ENCODE measurements around the gene CREBBP. TPM values are rescaled to one million over a fixed set of nuclear protein-coding genes. Genes with fewer than 3 reads are reported as not detected.

Gene CREBBP
- total and polyA plus RNA-seq, 2 experiments from 2014 or later, result 36.9 to 54.8 TPM

DNA sequence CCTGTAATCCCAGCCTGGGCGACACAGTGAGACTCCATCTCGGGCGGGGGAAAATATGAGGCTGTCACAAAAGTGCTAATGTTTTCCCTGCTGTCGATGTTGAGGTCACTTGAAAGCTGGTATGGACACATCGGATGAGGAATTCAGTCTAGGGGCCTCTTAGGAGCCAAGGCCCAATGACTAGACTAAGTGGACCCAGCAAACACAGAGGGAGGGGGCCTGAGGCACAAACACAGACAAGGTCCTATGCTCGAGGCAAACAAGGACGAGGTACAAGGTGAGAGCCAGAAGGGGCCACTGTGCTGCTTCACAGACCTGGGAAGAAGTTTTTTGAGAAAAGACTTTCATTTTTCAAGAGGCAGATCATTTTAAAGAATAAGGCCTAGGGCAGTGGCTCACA is 178.4 kb downstream of the CREBBP start:
- TF ChIP-seq JUNB (IDR thresholded peaks at IDR 0.05; ENCODE audit: unreplicated experiment) (no peak), ZNF331 (CRISPR knock-in tag; IDR thresholded peaks at IDR 0.05; ENCODE audit: low read depth) (no peak), POLR2AphosphoS5 (IDR thresholded peaks at IDR 0.05; ENCODE audit: low read depth) (no peak), ZNF114 (CRISPR knock-in tag; IDR thresholded peaks at IDR 0.05) (no peak), STAT1 (IDR thresholded peaks at IDR 0.05; ENCODE audit: unreplicated experiment) (no peak), CREB1 (CRISPR knock-in tag; IDR thresholded peaks at IDR 0.05; ENCODE audit: low read depth) (no peak)
- Histone ChIP-seq H2AFZ (no peak overlapping the region), H4K20me1 (replicated peaks; ENCODE audit: insufficient read depth) (peaks cover 34% of the 10 kb centered on the region), H3K36me3 (ENCODE audit: insufficient read depth) (peaks cover 4% of the 10 kb centered on the region; the same call in 1 of the 2 replicates), H3K4me2 (no peak overlapping the region), H3K9me2 (ENCODE audit: insufficient read depth) (no peaks in the 10 kb centered on the region), H3K4me1 (ENCODE audit: insufficient read depth) (no peaks in the 10 kb centered on the region), H3K79me2 (replicated peaks; ENCODE audit: insufficient read depth) (peaks cover 98% of the 10 kb centered on the region), H3K27ac (ENCODE audit: low read depth) (no peak overlapping the region), H3F3A (replicated peaks; ENCODE audit: low read depth) (no peaks in the 10 kb centered on the region), H3K27me3 (ENCODE audit: insufficient read depth) (no peaks in the 10 kb centered on the region), H3K4me3 (no peak overlapping the region)
- Mint-ChIP-seq H3K36me3 (ENCODE audit: low read depth) (peaks cover 24% of the 10 kb centered on the region; the same call in 2 of the 3 replicates), H3K27ac (no peak overlapping the region), H3K27me3 (ENCODE audit: insufficient read depth, low read depth, poor library complexity) (peaks cover 8% of the 10 kb centered on the region), H3K9me3 (no peaks in the 10 kb centered on the region), H3K4me3 (no peak overlapping the region), H3K4me1 (no peaks in the 10 kb centered on the region; the same call in 2 of the 3 replicates)
- no peak for DNase-seq (ENCODE audit: low spot score)
- no peak for ATAC-seq

DNA sequence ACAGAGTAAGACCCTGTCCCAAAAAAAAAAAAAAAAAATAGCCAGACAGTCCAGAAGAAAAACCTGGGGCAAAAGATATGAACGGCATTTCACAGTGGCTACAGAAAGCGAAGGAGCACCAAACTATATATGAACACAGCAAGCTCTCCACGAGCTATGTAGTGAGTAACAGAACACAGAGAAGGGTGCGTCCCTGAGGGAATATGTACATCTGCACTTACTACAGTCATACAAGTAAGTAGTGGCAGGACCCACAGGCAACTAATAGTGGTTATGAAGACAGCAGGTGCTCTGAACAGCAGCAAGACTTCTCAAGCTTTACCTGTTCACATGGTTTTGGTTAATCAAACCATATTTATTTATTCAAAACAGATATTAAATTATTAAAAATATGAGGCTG is 179.0 kb downstream of the CREBBP start:
- Histone ChIP-seq H2AFZ (no peak overlapping the region), H3K27me3 (ENCODE audit: insufficient read depth) (no peaks in the 10 kb centered on the region), H3K4me1 (ENCODE audit: insufficient read depth) (no peaks in the 10 kb centered on the region), H3F3A (replicated peaks; ENCODE audit: low read depth) (no peaks in the 10 kb centered on the region), H4K20me1 (replicated peaks; ENCODE audit: insufficient read depth) (peaks cover 37% of the 10 kb centered on the region), H3K4me2 (no peak overlapping the region), H3K4me3 (no peak overlapping the region), H3K79me2 (replicated peaks; ENCODE audit: insufficient read depth) (peaks cover 98% of the 10 kb centered on the region), H3K27ac (ENCODE audit: low read depth) (no peak overlapping the region), H3K9me2 (ENCODE audit: insufficient read depth) (no peaks in the 10 kb centered on the region), H3K36me3 (ENCODE audit: insufficient read depth) (no peaks in the 10 kb centered on the region; the same call in 1 of the 2 replicates)
- ATAC-seq (no peak), DNase-seq (ENCODE audit: low spot score) (no peak)
- Mint-ChIP-seq H3K4me3 (no peak overlapping the region), H3K27ac (no peak overlapping the region), H3K27me3 (ENCODE audit: insufficient read depth, low read depth, poor library complexity) (peaks cover 8% of the 10 kb centered on the region), H3K4me1 (no peaks in the 10 kb centered on the region; the same call in 2 of the 3 replicates), H3K9me3 (no peaks in the 10 kb centered on the region), H3K36me3 (ENCODE audit: low read depth) (peaks cover 23% of the 10 kb centered on the region; the same call in 2 of the 3 replicates)
- TF ChIP-seq ZNF331 (CRISPR knock-in tag; IDR thresholded peaks at IDR 0.05; ENCODE audit: low read depth), result no peak

DNA sequence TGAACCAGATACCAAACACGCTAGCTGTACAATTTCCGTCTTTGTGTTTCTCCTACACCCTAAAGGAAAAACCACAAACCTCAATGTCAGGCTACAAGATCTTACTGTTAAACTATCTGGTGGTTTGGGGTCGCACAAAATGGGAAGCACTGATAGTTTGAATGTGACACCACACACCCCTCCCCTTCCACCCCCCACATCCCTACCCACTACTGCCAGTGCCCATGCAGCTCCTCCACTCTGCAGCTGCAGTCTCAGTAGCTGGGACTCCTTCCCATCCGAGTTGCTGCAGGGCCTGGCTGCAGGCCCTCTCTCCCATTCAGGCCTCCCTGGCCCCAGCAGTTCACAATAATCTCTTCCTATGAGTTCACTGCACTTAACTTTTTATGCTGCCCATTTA is 181.6 kb downstream of the CREBBP start:
- no peak overlapping the region for H3K4me3 Mint-ChIP-seq
- peaks cover 100% of the 10 kb centered on the region for H3K79me2 ChIP-seq (replicated peaks; ENCODE audit: insufficient read depth)
- H3K27me3 ChIP-seq (ENCODE audit: insufficient read depth), result no peaks in the 10 kb centered on the region
- H3K9me3 Mint-ChIP-seq, result no peaks in the 10 kb centered on the region
- DNase-seq (ENCODE audit: low spot score), result no peak
- H3K4me2 ChIP-seq, result no peak overlapping the region
- H3K27me3 Mint-ChIP-seq (ENCODE audit: insufficient read depth, low read depth, poor library complexity), result peaks cover 6% of the 10 kb centered on the region
- H3K27ac ChIP-seq (ENCODE audit: low read depth), result no peak overlapping the region
- no peaks in the 10 kb centered on the region for H3K9me2 ChIP-seq (ENCODE audit: insufficient read depth)
- no peak overlapping the region for H3K27ac Mint-ChIP-seq
- H4K20me1 ChIP-seq (replicated peaks; ENCODE audit: insufficient read depth), result peaks cover 30% of the 10 kb centered on the region
- no peak overlapping the region for H2AFZ ChIP-seq
- TF ChIP-seq NANOG (IDR thresholded peaks at IDR 0.05; ENCODE audit: borderline replicate concordance) (no peak), CREB1 (CRISPR knock-in tag; IDR thresholded peaks at IDR 0.05; ENCODE audit: low read depth) (no peak), STAT1 (IDR thresholded peaks at IDR 0.05; ENCODE audit: unreplicated experiment) (no peak), EZH2phosphoT487 (IDR thresholded peaks at IDR 0.05; ENCODE audit: unreplicated experiment) (no peak), POLR2AphosphoS5 (IDR thresholded peaks at IDR 0.05; ENCODE audit: low read depth) (no peak), ZNF331 (CRISPR knock-in tag; IDR thresholded peaks at IDR 0.05; ENCODE audit: low read depth) (no peak), JUNB (IDR thresholded peaks at IDR 0.05; ENCODE audit: unreplicated experiment) (no peak), ZNF114 (CRISPR knock-in tag; IDR thresholded peaks at IDR 0.05) (no peak)
- TF ChIP-seq, protein P1, sequence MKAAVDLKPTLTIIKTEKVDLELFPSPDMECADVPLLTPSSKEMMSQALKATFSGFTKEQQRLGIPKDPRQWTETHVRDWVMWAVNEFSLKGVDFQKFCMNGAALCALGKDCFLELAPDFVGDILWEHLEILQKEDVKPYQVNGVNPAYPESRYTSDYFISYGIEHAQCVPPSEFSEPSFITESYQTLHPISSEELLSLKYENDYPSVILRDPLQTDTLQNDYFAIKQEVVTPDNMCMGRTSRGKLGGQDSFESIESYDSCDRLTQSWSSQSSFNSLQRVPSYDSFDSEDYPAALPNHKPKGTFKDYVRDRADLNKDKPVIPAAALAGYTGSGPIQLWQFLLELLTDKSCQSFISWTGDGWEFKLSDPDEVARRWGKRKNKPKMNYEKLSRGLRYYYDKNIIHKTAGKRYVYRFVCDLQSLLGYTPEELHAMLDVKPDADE (IDR thresholded peaks at IDR 0.05), result no peak
- TF ChIP-seq, protein P2, sequence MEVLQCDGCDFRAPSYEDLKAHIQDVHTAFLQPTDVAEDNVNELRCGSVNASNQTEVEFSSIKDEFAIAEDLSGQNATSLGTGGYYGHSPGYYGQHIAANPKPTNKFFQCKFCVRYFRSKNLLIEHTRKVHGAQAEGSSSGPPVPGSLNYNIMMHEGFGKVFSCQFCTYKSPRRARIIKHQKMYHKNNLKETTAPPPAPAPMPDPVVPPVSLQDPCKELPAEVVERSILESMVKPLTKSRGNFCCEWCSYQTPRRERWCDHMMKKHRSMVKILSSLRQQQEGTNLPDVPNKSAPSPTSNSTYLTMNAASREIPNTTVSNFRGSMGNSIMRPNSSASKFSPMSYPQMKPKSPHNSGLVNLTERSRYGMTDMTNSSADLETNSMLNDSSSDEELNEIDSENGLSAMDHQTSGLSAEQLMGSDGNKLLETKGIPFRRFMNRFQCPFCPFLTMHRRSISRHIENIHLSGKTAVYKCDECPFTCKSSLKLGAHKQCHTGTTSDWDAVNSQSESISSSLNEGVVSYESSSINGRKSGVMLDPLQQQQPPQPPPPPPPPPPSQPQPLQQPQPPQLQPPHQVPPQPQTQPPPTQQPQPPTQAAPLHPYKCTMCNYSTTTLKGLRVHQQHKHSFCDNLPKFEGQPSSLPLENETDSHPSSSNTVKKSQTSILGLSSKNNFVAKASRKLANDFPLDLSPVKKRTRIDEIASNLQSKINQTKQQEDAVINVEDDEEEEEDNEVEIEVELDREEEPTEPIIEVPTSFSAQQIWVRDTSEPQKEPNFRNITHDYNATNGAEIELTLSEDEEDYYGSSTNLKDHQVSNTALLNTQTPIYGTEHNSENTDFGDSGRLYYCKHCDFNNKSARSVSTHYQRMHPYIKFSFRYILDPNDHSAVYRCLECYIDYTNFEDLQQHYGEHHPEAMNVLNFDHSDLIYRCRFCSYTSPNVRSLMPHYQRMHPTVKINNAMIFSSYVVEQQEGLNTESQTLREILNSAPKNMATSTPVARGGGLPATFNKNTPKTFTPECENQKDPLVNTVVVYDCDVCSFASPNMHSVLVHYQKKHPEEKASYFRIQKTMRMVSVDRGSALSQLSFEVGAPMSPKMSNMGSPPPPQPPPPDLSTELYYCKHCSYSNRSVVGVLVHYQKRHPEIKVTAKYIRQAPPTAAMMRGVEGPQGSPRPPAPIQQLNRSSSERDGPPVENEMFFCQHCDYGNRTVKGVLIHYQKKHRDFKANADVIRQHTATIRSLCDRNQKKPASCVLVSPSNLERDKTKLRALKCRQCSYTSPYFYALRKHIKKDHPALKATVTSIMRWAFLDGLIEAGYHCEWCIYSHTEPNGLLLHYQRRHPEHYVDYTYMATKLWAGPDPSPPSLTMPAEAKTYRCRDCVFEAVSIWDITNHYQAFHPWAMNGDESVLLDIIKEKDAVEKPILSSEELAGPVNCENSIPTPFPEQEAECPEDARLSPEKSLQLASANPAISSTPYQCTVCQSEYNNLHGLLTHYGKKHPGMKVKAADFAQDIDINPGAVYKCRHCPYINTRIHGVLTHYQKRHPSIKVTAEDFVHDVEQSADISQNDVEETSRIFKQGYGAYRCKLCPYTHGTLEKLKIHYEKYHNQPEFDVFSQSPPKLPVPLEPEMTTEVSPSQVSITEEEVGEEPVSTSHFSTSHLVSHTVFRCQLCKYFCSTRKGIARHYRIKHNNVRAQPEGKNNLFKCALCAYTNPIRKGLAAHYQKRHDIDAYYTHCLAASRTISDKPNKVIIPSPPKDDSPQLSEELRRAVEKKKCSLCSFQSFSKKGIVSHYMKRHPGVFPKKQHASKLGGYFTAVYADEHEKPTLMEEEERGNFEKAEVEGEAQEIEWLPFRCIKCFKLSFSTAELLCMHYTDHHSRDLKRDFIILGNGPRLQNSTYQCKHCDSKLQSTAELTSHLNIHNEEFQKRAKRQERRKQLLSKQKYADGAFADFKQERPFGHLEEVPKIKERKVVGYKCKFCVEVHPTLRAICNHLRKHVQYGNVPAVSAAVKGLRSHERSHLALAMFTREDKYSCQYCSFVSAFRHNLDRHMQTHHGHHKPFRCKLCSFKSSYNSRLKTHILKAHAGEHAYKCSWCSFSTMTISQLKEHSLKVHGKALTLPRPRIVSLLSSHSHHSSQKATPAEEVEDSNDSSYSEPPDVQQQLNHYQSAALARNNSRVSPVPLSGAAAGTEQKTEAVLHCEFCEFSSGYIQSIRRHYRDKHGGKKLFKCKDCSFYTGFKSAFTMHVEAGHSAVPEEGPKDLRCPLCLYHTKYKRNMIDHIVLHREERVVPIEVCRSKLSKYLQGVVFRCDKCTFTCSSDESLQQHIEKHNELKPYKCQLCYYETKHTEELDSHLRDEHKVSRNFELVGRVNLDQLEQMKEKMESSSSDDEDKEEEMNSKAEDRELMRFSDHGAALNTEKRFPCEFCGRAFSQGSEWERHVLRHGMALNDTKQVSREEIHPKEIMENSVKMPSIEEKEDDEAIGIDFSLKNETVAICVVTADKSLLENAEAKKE (CRISPR knock-in tag; IDR thresholded peaks at IDR 0.05), result no peak
- no peaks in the 10 kb centered on the region for H3K4me1 ChIP-seq (ENCODE audit: insufficient read depth)
- H3K4me3 ChIP-seq, result no peak overlapping the region
- no peaks in the 10 kb centered on the region; the same call in 1 of the 2 replicates for H3K36me3 ChIP-seq (ENCODE audit: insufficient read depth)
- H3K36me3 Mint-ChIP-seq (ENCODE audit: low read depth), result peaks cover 28% of the 10 kb centered on the region
- peaks cover 8% of the 10 kb centered on the region for H3K4me1 Mint-ChIP-seq
- ATAC-seq, result no peak
- 0 out of 2 replicates have a peak, but pooled peaks cover 3% of the 10 kb centered on the region for H3F3A ChIP-seq (replicated peaks; ENCODE audit: low read depth)
